ENCODE measurements around the gene C11orf52.

DNA sequence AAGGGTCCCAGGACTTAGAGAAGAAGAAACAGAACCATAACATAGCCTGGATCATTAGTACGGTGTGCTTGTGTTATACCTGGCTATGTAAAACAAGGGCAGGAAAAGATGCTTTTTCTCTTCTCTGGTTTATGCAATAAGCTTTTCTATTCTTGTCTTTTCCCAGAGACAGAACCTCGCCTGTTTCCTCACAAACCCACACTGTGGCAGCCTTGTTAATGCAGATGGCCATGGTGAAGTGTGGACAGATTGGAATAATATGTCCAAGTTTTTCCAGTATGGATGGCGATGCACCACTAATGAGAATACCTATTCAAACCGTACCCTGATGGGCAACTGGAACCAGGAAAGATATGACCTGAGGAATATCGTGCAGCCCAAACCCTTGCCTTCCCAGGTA, 36.5 kb upstream of the C11orf52 start:
- TF ChIP-seq SRSF9 (IDR thresholded peaks at IDR 0.05; ENCODE audit: borderline replicate concordance, insufficient read depth, low read depth, low read length, poor library complexity, severe bottlenecking), result no peak
- no peak for TF ChIP-seq ZNF891 (CRISPR knock-in tag; IDR thresholded peaks at IDR 0.05)
- TF ChIP-seq, protein P1, sequence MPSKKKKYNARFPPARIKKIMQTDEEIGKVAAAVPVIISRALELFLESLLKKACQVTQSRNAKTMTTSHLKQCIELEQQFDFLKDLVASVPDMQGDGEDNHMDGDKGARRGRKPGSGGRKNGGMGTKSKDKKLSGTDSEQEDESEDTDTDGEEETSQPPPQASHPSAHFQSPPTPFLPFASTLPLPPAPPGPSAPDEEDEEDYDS (CRISPR knock-in tag; IDR thresholded peaks at IDR 0.05), result no peak
- no peak for TF ChIP-seq HDAC2 (CRISPR knock-in tag; IDR thresholded peaks at IDR 0.05)
- TF ChIP-seq ZBTB37 (CRISPR knock-in tag; IDR thresholded peaks at IDR 0.05), result no peak
- TF ChIP-seq, protein P2, sequence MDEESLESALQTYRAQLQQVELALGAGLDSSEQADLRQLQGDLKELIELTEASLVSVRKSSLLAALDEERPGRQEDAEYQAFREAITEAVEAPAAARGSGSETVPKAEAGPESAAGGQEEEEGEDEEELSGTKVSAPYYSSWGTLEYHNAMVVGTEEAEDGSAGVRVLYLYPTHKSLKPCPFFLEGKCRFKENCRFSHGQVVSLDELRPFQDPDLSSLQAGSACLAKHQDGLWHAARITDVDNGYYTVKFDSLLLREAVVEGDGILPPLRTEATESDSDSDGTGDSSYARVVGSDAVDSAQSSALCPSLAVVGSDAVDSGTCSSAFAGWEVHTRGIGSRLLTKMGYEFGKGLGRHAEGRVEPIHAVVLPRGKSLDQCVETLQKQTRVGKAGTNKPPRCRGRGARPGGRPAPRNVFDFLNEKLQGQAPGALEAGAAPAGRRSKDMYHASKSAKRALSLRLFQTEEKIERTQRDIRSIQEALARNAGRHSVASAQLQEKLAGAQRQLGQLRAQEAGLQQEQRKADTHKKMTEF (CRISPR knock-in tag; IDR thresholded peaks at IDR 0.05), result no peak
- no peak for TF ChIP-seq BRF2 (CRISPR knock-in tag; IDR thresholded peaks at IDR 0.05)
- TF ChIP-seq ZNF292 (CRISPR knock-in tag; IDR thresholded peaks at IDR 0.05; ENCODE audit: borderline replicate concordance, low read depth), result no peak
- TF ChIP-seq IRX3 (CRISPR knock-in tag; IDR thresholded peaks at IDR 0.05; ENCODE audit: borderline replicate concordance, low read depth), result no peak
- TF ChIP-seq POLR2AphosphoS5 (IDR thresholded peaks at IDR 0.05; ENCODE audit: low read depth, low read length), result no peak
